ENCODE results near the gene SMOC1. TPM values are rescaled to one million over a fixed set of nuclear protein-coding genes. Genes with fewer than 3 reads are reported as not detected.

The SMOC1 gene
- total RNA-seq, 1 donor from 2014 or later, result not detected

DNA sequence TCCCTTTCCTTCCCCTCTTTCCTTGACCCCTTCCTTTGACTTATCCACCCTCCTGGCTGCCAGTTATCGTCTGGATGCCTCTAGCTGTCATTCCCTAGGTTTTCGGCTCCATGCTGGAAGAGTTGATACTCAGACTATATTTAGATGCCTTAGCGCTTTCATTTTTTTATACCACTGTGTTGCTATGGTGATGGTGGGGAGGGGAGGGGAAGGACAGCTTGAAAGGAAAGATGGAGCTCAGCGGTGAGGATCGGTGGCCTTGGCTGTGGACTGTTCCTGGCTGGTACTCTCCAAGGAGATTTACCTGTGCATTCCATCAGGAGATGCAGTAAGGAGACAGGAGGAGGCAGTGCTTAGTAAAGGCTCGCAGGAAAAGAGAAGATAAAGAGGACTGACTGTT is 200.9 kb downstream of the SMOC1 start:
- intact Hi-C loops (cut with micrococcal nuclease), result no loop called here

Other genes starting within 250 kb of the SMOC1 start
- 312 and 324 TPM in 2 replicates for gene SRSF5, start 112.3 kb upstream of the SMOC1 start, total RNA-seq
- gene SLC10A1, start 82.2 kb upstream of the SMOC1 start, total RNA-seq, result not detected in 2 replicates

All from T-helper 2 cell treated with Interferon-gamma antibody and Interleukin-4, amounts not matched to agents 100 ng/mL and 5 ng/mL, for 36 hours (primary cell).